Progenitor cell of endocrine pancreas (in vitro differentiated cells): ENCODE results near the gene HLA-DRB1. TPM values are rescaled to one million over a fixed set of nuclear protein-coding genes. Genes with fewer than 3 reads are reported as not detected.

Source experiments
- DNase-seq: peaks from one replicate; pipeline ENCODE4 v3.0.0; 2021; ENCODE audit warnings: low spot score; ENCODE audit not compliant: unreplicated experiment
- H3K27ac Mint-ChIP-seq: 2 replicates; pipeline ENCODE4 v1.8.0; 2021; ENCODE audit warnings: mild to moderate bottlenecking, moderate library complexity, mixed read lengths
- H3K27me3 Mint-ChIP-seq: 2 replicates; pipeline ENCODE4 v1.8.0; 2021; ENCODE audit warnings: mixed read lengths
- H3K36me3 Mint-ChIP-seq: 2 replicates; pipeline ENCODE4 v1.8.0; 2022; ENCODE audit warnings: mixed read lengths; ENCODE audit not compliant: insufficient read depth
- H3K4me1 Mint-ChIP-seq: 2 replicates; pipeline ENCODE4 v1.8.0; 2021; ENCODE audit warnings: low read depth, mixed read lengths
- H3K4me3 Mint-ChIP-seq: 2 replicates; pipeline ENCODE4 v1.8.0; 2021; ENCODE audit warnings: low read depth, mild to moderate bottlenecking, moderate library complexity, mixed read lengths
- H3K9me3 Mint-ChIP-seq: 2 replicates; pipeline ENCODE4 v1.8.0; 2021; ENCODE audit warnings: low read depth, mixed read lengths
- CTCF ChIP-seq: fragments of 200-600 bp; sonication (generic); IDR thresholded peaks from one replicate; pipeline ENCODE4 v1.5.0; 2021; ENCODE audit warnings: antibody characterized with exemption, mild to moderate bottlenecking; ENCODE audit not compliant: unreplicated experiment
- total RNA-seq: library from RNA; stranded (reverse); gene quantifications from 2 replicates; pipeline ENCODE4 v1.2.1, GENCODE V29; 2021

Gene HLA-DRB1
- total RNA-seq, 1 donor from 2014 or later = 4.6 TPM

- H3K4me1 Mint-ChIP-seq = peaks cover 5% of the 10 kb centered on the region
- TF ChIP-seq CTCF = no peak
- no peak overlapping the region for H3K27ac Mint-ChIP-seq
- no peaks in the 10 kb centered on the region for H3K36me3 Mint-ChIP-seq
- H3K9me3 Mint-ChIP-seq = peaks cover 4% of the 10 kb centered on the region
- no peak overlapping the region for H3K4me3 Mint-ChIP-seq
- peaks cover 8% of the 10 kb centered on the region for H3K27me3 Mint-ChIP-seq
- no peak for DNase-seq
These were observed 21.1 kb downstream of the HLA-DRB1 start for GRCh38 chr6:32568561-32568960.

- TF ChIP-seq CTCF = no peak
- no peak overlapping the region for H3K4me3 Mint-ChIP-seq
- H3K9me3 Mint-ChIP-seq = peaks cover 4% of the 10 kb centered on the region
- H3K36me3 Mint-ChIP-seq = no peaks in the 10 kb centered on the region
- H3K27ac Mint-ChIP-seq = no peak overlapping the region
- no peak for DNase-seq
- H3K4me1 Mint-ChIP-seq = peaks cover 17% of the 10 kb centered on the region
- H3K27me3 Mint-ChIP-seq = peaks cover 8% of the 10 kb centered on the region
These were observed 22.7 kb downstream of the HLA-DRB1 start for GRCh38 chr6:32566957-32567356.

GRCh38 chr6:32565511-32565910 is 24.1 kb downstream of the HLA-DRB1 start:
- H3K4me1 Mint-ChIP-seq = peaks cover 17% of the 10 kb centered on the region
- peaks cover 4% of the 10 kb centered on the region for H3K9me3 Mint-ChIP-seq
- no peak overlapping the region for H3K27ac Mint-ChIP-seq
- H3K27me3 Mint-ChIP-seq = peaks cover 8% of the 10 kb centered on the region
- H3K36me3 Mint-ChIP-seq = no peaks in the 10 kb centered on the region
- H3K4me3 Mint-ChIP-seq = no peak overlapping the region
- no peak for TF ChIP-seq CTCF
- DNase-seq = no peak

GRCh38 chr6:32562940-32563339 is 26.7 kb downstream of the HLA-DRB1 start:
- H3K27me3 Mint-ChIP-seq = no peaks in the 10 kb centered on the region
- H3K9me3 Mint-ChIP-seq = peaks cover 6% of the 10 kb centered on the region
- H3K27ac Mint-ChIP-seq = peak overlapping the region; percentile 46
- no peaks in the 10 kb centered on the region for H3K36me3 Mint-ChIP-seq
- peaks cover 20% of the 10 kb centered on the region for H3K4me1 Mint-ChIP-seq
- no peak overlapping the region for H3K4me3 Mint-ChIP-seq
- no peak for DNase-seq
- no peak for TF ChIP-seq CTCF

- no peak for DNase-seq
- no peaks in the 10 kb centered on the region for H3K36me3 Mint-ChIP-seq
- peaks cover 18% of the 10 kb centered on the region for H3K4me1 Mint-ChIP-seq
- TF ChIP-seq CTCF = no peak
- H3K27ac Mint-ChIP-seq = no peak overlapping the region
- no peaks in the 10 kb centered on the region for H3K27me3 Mint-ChIP-seq
- no peak overlapping the region for H3K4me3 Mint-ChIP-seq
- peaks cover 3% of the 10 kb centered on the region for H3K9me3 Mint-ChIP-seq
These were observed 29.9 kb downstream of the HLA-DRB1 start for GRCh38 chr6:32559747-32560146.
